WI38 (cell line): ENCODE results near the gene EPB41L1.

Experiments
- H3K4me3 ChIP-seq: 2 replicates; pipeline ENCODE4 v1.5.1; 2011; ENCODE audit warnings: low read depth, mild to moderate bottlenecking, control low read depth, low read length
- CTCF ChIP-seq: IDR thresholded peaks from 2 replicates; pipeline ENCODE4 v1.5.1; 2012; ENCODE audit warnings: low read depth, mild to moderate bottlenecking, control low read depth, low read length

The EPB41L1 gene

GRCh38 chr20:36269507-36269906, 115.0 kb downstream of the EPB41L1 start:
- no peak for TF ChIP-seq CTCF
- H3K4me3 ChIP-seq: no peak overlapping the region

- no peak for TF ChIP-seq CTCF
- H3K4me3 ChIP-seq: no peak overlapping the region
Measured at GRCh38 chr20:36270744-36271638, 116.5 kb downstream of the EPB41L1 start.

GRCh38 chr20:36271639-36272546, 117.4 kb downstream of the EPB41L1 start:
- H3K4me3 ChIP-seq: no peak overlapping the region
- TF ChIP-seq CTCF: no peak

GRCh38 chr20:36272547-36273220, 118.1 kb downstream of the EPB41L1 start:
- TF ChIP-seq CTCF: no peak
- no peak overlapping the region for H3K4me3 ChIP-seq

- no peak overlapping the region for H3K4me3 ChIP-seq
- 0 out of 2 replicates have a peak, but pooled peaks have one; percentile 14 for TF ChIP-seq CTCF
Measured at GRCh38 chr20:36273414-36274180, 119.1 kb downstream of the EPB41L1 start.

- no peak for TF ChIP-seq CTCF
- no peak overlapping the region for H3K4me3 ChIP-seq
Measured at GRCh38 chr20:36274181-36274841, 119.8 kb downstream of the EPB41L1 start.
